Measurements from ENCODE around the gene SARDH. TPM values are rescaled to one million over a fixed set of nuclear protein-coding genes. Genes with fewer than 3 reads are reported as not detected.
A peak's percentile ranks its signal among the peaks of the same experiment; 100 is the strongest.

Gene SARDH
- total RNA-seq, 2 donors from 2014 or later, result 8.4 to 11.2 TPM

GRCh38 chr9:133781828-133782135 is 43.6 kb upstream of the SARDH start:
- H3K27ac Mint-ChIP-seq, result no peak overlapping the region
- no peaks in the 10 kb centered on the region for H3K9me3 ChIP-seq (ENCODE audit: control insufficient read depth, low read length)
- WGBS, 2 experiments (ENCODE audit: insufficient coverage in 1 of 2, insufficient read length in 1 of 2), result 93 to 94% methylated on average over 7 to 8 of the region's 10 CpGs
- no peaks in the 10 kb centered on the region for H3K27me3 ChIP-seq (ENCODE audit: control insufficient read depth, insufficient read depth, low read length, poor library complexity, severe bottlenecking)
- no peaks in the 10 kb centered on the region for H3K27me3 Mint-ChIP-seq (ENCODE audit: insufficient read depth)
- H3K4me1 Mint-ChIP-seq, result no peaks in the 10 kb centered on the region
- peaks cover 28% of the 10 kb centered on the region for H3K36me3 ChIP-seq (ENCODE audit: control insufficient read depth, insufficient read depth, low read length)
- DNase-seq, result peak; percentile 26
- no peaks in the 10 kb centered on the region for H3K9me3 Mint-ChIP-seq
- TF ChIP-seq, protein P1, sequence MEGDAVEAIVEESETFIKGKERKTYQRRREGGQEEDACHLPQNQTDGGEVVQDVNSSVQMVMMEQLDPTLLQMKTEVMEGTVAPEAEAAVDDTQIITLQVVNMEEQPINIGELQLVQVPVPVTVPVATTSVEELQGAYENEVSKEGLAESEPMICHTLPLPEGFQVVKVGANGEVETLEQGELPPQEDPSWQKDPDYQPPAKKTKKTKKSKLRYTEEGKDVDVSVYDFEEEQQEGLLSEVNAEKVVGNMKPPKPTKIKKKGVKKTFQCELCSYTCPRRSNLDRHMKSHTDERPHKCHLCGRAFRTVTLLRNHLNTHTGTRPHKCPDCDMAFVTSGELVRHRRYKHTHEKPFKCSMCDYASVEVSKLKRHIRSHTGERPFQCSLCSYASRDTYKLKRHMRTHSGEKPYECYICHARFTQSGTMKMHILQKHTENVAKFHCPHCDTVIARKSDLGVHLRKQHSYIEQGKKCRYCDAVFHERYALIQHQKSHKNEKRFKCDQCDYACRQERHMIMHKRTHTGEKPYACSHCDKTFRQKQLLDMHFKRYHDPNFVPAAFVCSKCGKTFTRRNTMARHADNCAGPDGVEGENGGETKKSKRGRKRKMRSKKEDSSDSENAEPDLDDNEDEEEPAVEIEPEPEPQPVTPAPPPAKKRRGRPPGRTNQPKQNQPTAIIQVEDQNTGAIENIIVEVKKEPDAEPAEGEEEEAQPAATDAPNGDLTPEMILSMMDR (conservative IDR thresholded peaks at IDR 0.05), result no peak
- no peaks in the 10 kb centered on the region for H3K4me1 ChIP-seq (ENCODE audit: control insufficient read depth, insufficient read depth, low read length)
- no peak overlapping the region for H3K4me3 ChIP-seq (ENCODE audit: low read length)
- no peak overlapping the region for H3K9ac ChIP-seq (ENCODE audit: extremely low read depth, low read length, poor library complexity, severe bottlenecking)
- H3K4me3 Mint-ChIP-seq, result no peak overlapping the region
- H3K27ac ChIP-seq (ENCODE audit: low read depth, low read length), result no peak overlapping the region
- H3K36me3 Mint-ChIP-seq (ENCODE audit: low read depth), result peaks cover 23% of the 10 kb centered on the region

- Histone ChIP-seq H3K36me3 (ENCODE audit: control insufficient read depth, insufficient read depth, low read length) (peaks cover 28% of the 10 kb centered on the region), H3K9me3 (ENCODE audit: control insufficient read depth, low read length) (no peaks in the 10 kb centered on the region), H3K4me3 (ENCODE audit: low read length) (no peak overlapping the region), H3K9ac (ENCODE audit: extremely low read depth, low read length, poor library complexity, severe bottlenecking) (no peak overlapping the region), H3K27me3 (ENCODE audit: control insufficient read depth, insufficient read depth, low read length, poor library complexity, severe bottlenecking) (no peaks in the 10 kb centered on the region), H3K4me1 (ENCODE audit: control insufficient read depth, insufficient read depth, low read length) (no peaks in the 10 kb centered on the region), H3K27ac (ENCODE audit: low read depth, low read length) (no peak overlapping the region)
- no peaks in the 10 kb centered on the region for H3K4me1 Mint-ChIP-seq
- no peaks in the 10 kb centered on the region for H3K9me3 Mint-ChIP-seq
- TF ChIP-seq, protein P1 (conservative IDR thresholded peaks at IDR 0.05), result no peak
- peaks cover 21% of the 10 kb centered on the region for H3K36me3 Mint-ChIP-seq (ENCODE audit: low read depth)
- H3K4me3 Mint-ChIP-seq, result no peak overlapping the region
- WGBS, 2 experiments (ENCODE audit: insufficient coverage in 1 of 2, insufficient read length in 1 of 2), result 94 to 96% methylated on average over 12 to 15 of the region's 15 CpGs
- H3K27me3 Mint-ChIP-seq (ENCODE audit: insufficient read depth), result no peaks in the 10 kb centered on the region
- DNase-seq, result peak; percentile 30
- no peak overlapping the region for H3K27ac Mint-ChIP-seq
Observed at GRCh38 chr9:133780962-133781827, 43.0 kb upstream of the SARDH start.

DNA sequence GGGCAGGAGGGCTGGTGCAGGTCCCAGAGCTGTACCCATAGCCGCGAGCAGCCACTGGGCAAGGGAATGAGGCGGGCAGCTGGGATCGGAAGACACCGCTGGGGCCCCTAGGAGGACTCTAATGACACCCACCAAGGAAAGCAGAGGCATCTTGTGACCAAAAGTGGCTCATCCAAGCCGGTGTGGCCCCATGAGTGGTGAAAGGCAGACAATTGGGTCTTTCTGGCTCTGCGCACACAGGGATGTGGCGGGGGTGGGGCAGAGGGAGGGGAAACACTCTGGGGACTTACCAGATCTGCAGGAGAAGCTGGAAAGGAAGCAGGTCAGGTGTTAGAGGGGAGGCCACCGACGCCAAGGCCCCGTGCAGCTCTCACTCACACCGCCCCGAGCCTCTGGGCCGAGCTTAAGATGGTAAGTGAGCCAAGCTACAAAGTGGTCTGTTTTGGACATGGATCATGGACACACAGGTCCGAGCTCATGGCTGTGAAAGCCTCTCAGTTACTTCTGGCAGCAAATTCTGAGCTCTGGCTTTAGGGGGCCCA is 42.3 kb upstream of the SARDH start:
- no peaks in the 10 kb centered on the region for H3K27me3 Mint-ChIP-seq (ENCODE audit: insufficient read depth)
- Histone ChIP-seq H3K27ac (ENCODE audit: low read depth, low read length) (no peak overlapping the region), H3K4me1 (ENCODE audit: control insufficient read depth, insufficient read depth, low read length) (no peaks in the 10 kb centered on the region), H3K27me3 (ENCODE audit: control insufficient read depth, insufficient read depth, low read length, poor library complexity, severe bottlenecking) (no peaks in the 10 kb centered on the region), H3K9ac (ENCODE audit: extremely low read depth, low read length, poor library complexity, severe bottlenecking) (no peak overlapping the region), H3K9me3 (ENCODE audit: control insufficient read depth, low read length) (no peaks in the 10 kb centered on the region), H3K4me3 (ENCODE audit: low read length) (no peak overlapping the region), H3K36me3 (ENCODE audit: control insufficient read depth, insufficient read depth, low read length) (peaks cover 21% of the 10 kb centered on the region)
- 96% methylated on average over 14 to 15 of the region's 15 CpGs for WGBS, 2 experiments (ENCODE audit: insufficient coverage in 1 of 2, insufficient read length in 1 of 2)
- no peak overlapping the region for H3K4me3 Mint-ChIP-seq
- peak; percentile 36 for DNase-seq
- no peaks in the 10 kb centered on the region for H3K9me3 Mint-ChIP-seq
- no peak overlapping the region for H3K27ac Mint-ChIP-seq
- no peaks in the 10 kb centered on the region for H3K4me1 Mint-ChIP-seq
- TF ChIP-seq, protein P1 (conservative IDR thresholded peaks at IDR 0.05), result no peak
- peaks cover 17% of the 10 kb centered on the region for H3K36me3 Mint-ChIP-seq (ENCODE audit: low read depth)

Measured in endodermal cell (in vitro differentiated cells).